Lower leg skin (tissue), 3 donors: ENCODE results near the gene GHRHR.

Experiments
- POLR2A ChIP-seq, 2 donors: fragments of 450-650 bp; IDR thresholded peaks; one replicate each; pipeline ENCODE4 v1.6.1; 2016 to 2017; ENCODE audit warnings: antibody characterized with exemption in 2 of 2, mild to moderate bottlenecking in 1 of 2, moderate library complexity in 1 of 2
- TF ChIP-seq, protein P1 (sequence below), 3 donors: fragments of 450-650 bp; IDR thresholded peaks; one replicate each; pipeline ENCODE4 v1.5.1; 2016; ENCODE audit warnings: antibody characterized with exemption in 3 of 3, mild to moderate bottlenecking in 3 of 3, moderate library complexity in 2 of 3

DNA sequence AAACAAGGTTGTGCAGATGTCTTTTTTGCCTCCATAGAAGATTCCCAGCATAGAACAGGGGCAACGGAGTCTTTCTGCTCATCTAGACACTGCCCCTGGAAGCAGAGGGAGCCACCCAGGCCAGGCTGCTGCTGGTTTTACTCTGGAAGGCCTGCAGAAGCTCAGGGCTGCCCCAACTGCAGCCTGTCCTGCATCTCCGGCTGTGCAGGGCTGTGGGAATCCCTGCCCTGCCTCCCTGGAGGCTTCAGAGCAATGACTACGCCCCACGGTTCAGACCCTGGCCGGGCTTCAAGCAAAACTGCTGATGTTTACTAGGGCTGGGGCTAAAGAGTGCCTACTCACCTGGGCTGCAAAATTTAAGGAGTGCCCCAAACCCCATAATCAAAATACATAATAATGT lies 43.9 kb downstream of the GHRHR start:
- TF ChIP-seq, protein P1, sequence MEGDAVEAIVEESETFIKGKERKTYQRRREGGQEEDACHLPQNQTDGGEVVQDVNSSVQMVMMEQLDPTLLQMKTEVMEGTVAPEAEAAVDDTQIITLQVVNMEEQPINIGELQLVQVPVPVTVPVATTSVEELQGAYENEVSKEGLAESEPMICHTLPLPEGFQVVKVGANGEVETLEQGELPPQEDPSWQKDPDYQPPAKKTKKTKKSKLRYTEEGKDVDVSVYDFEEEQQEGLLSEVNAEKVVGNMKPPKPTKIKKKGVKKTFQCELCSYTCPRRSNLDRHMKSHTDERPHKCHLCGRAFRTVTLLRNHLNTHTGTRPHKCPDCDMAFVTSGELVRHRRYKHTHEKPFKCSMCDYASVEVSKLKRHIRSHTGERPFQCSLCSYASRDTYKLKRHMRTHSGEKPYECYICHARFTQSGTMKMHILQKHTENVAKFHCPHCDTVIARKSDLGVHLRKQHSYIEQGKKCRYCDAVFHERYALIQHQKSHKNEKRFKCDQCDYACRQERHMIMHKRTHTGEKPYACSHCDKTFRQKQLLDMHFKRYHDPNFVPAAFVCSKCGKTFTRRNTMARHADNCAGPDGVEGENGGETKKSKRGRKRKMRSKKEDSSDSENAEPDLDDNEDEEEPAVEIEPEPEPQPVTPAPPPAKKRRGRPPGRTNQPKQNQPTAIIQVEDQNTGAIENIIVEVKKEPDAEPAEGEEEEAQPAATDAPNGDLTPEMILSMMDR (IDR thresholded peaks at IDR 0.05) = no peak
- TF ChIP-seq POLR2A (IDR thresholded peaks at IDR 0.05) = no peak
